Sigmoid colon (tissue), 3 donors: Measurements from ENCODE around the gene DDX39B.

Experiments
- POLR2A ChIP-seq, 2 donors: fragments of 450-650 bp; IDR thresholded peaks; one replicate each; pipeline ENCODE4 v1.6.1; 2016; ENCODE audit warnings: antibody characterized with exemption in 2 of 2, mild to moderate bottlenecking in 2 of 2, moderate library complexity in 2 of 2
- TF ChIP-seq, protein P1 (sequence below), 4 experiments: fragments of 450-650 bp in 3 of 4; fragments of 200-600 bp in 1 of 4; IDR thresholded peaks; one replicate each; pipeline ENCODE4 v1.5.1; 2016 to 2019; ENCODE audit warnings: antibody characterized with exemption in 4 of 4, mild to moderate bottlenecking in 3 of 4, moderate library complexity in 2 of 4

DNA sequence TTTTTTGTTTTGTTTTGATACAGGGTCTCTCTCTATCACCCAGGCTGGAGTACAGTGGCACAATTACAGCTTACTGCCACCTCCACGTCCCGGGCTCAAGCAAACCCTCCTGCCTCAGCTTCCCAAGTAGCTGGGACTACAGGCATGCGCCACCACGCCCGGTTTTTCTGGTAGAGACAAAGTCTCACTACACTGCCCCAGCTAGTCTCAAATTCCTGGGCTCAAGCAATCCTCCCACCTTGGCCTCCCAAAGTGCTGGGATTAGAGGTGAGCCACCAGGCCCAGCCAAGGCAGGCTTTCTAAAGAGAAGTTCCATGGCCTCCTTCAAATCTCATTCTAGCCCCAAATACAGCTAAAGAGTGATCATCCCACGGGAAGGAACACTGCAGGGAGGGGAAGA lies 7.8 kb downstream of the DDX39B start:
- TF ChIP-seq POLR2A (IDR thresholded peaks at IDR 0.05): no peak
- TF ChIP-seq, protein P1, sequence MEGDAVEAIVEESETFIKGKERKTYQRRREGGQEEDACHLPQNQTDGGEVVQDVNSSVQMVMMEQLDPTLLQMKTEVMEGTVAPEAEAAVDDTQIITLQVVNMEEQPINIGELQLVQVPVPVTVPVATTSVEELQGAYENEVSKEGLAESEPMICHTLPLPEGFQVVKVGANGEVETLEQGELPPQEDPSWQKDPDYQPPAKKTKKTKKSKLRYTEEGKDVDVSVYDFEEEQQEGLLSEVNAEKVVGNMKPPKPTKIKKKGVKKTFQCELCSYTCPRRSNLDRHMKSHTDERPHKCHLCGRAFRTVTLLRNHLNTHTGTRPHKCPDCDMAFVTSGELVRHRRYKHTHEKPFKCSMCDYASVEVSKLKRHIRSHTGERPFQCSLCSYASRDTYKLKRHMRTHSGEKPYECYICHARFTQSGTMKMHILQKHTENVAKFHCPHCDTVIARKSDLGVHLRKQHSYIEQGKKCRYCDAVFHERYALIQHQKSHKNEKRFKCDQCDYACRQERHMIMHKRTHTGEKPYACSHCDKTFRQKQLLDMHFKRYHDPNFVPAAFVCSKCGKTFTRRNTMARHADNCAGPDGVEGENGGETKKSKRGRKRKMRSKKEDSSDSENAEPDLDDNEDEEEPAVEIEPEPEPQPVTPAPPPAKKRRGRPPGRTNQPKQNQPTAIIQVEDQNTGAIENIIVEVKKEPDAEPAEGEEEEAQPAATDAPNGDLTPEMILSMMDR (IDR thresholded peaks at IDR 0.05): no peak
